ENCODE data around the gene COLEC12. TPM values are rescaled to one million over a fixed set of nuclear protein-coding genes. Genes with fewer than 3 reads are reported as not detected.
"Not testable (repeated sequence)": the region's sequence is repeated elsewhere in the genome, so short reads cannot be mapped to it uniquely, and the experiment has no call there.

The COLEC12 gene
- total RNA-seq, 1 donor from 2014 or later = 7.3 TPM

GRCh38 chr18:313931-314330, 186.6 kb downstream of the COLEC12 start:
- intact Hi-C loops (cut with micrococcal nuclease) = no loop called here
- Histone ChIP-seq H3K27ac (replicated peaks) (no peak overlapping the region), H3K9me3 (replicated peaks) (no peaks in the 10 kb centered on the region), H3K4me3 (no peak overlapping the region), H3K27me3 (ENCODE audit: low read depth) (no peaks in the 10 kb centered on the region), H3K36me3 (no peaks in the 10 kb centered on the region), H3K4me1 (no peaks in the 10 kb centered on the region)
- TF ChIP-seq CTCF (IDR thresholded peaks at IDR 0.05; ENCODE audit: borderline replicate concordance) = no peak
- no peak for DNase-seq

GRCh38 chr18:312415-312814, 188.1 kb downstream of the COLEC12 start:
- intact Hi-C loops (cut with micrococcal nuclease) = no loop called here
- TF ChIP-seq CTCF (IDR thresholded peaks at IDR 0.05; ENCODE audit: borderline replicate concordance) = no peak
- H3K27ac ChIP-seq (replicated peaks) = no peak overlapping the region
- no peak for DNase-seq
- no peak overlapping the region for H3K4me3 ChIP-seq
- peaks cover 10% of the 10 kb centered on the region for H3K27me3 ChIP-seq (ENCODE audit: low read depth)
- no peaks in the 10 kb centered on the region for H3K9me3 ChIP-seq (replicated peaks)
- H3K36me3 ChIP-seq = no peaks in the 10 kb centered on the region
- no peaks in the 10 kb centered on the region for H3K4me1 ChIP-seq

- H3K27me3 ChIP-seq (ENCODE audit: low read depth) = peaks cover 22% of the 10 kb centered on the region
- H3K9me3 ChIP-seq (replicated peaks) = no peaks in the 10 kb centered on the region
- TF ChIP-seq CTCF (IDR thresholded peaks at IDR 0.05; ENCODE audit: borderline replicate concordance) = no peak
- intact Hi-C loops (cut with micrococcal nuclease) = no loop called here
- H3K4me3 ChIP-seq = no peak overlapping the region
- no peaks in the 10 kb centered on the region for H3K4me1 ChIP-seq
- H3K27ac ChIP-seq (replicated peaks) = no peak overlapping the region
- DNase-seq = no peak
- no peaks in the 10 kb centered on the region for H3K36me3 ChIP-seq
Measured at GRCh38 chr18:310042-310441, 190.5 kb downstream of the COLEC12 start.

- DNase-seq; H3K36me3 ChIP-seq; H3K9me3 ChIP-seq (replicated peaks); H3K4me3 ChIP-seq; H3K4me1 ChIP-seq; intact Hi-C loops (cut with micrococcal nuclease); H3K27ac ChIP-seq (replicated peaks): not testable (repeated sequence)
- peaks cover 23% of the 10 kb centered on the region for H3K27me3 ChIP-seq (ENCODE audit: low read depth)
Measured at GRCh38 chr18:308086-308485, 192.4 kb downstream of the COLEC12 start.

GRCh38 chr18:306608-307255, 193.8 kb downstream of the COLEC12 start:
- DNase-seq = no peak
- H3K36me3 ChIP-seq = no peaks in the 10 kb centered on the region
- H3K4me3 ChIP-seq = no peak overlapping the region
- H3K27ac ChIP-seq (replicated peaks) = no peak overlapping the region
- H3K9me3 ChIP-seq (replicated peaks) = no peaks in the 10 kb centered on the region
- no peak for TF ChIP-seq CTCF (IDR thresholded peaks at IDR 0.05; ENCODE audit: borderline replicate concordance)
- peaks cover 23% of the 10 kb centered on the region for H3K27me3 ChIP-seq (ENCODE audit: low read depth)
- intact Hi-C loops (cut with micrococcal nuclease) = no loop called here
- H3K4me1 ChIP-seq = no peaks in the 10 kb centered on the region

GRCh38 chr18:305003-305501, 195.4 kb downstream of the COLEC12 start:
- Histone ChIP-seq H3K27me3 (ENCODE audit: low read depth) (peaks cover 23% of the 10 kb centered on the region), H3K4me1 (no peaks in the 10 kb centered on the region), H3K36me3 (no peaks in the 10 kb centered on the region), H3K9me3 (replicated peaks) (no peaks in the 10 kb centered on the region), H3K27ac (replicated peaks) (no peak overlapping the region), H3K4me3 (no peak overlapping the region)
- intact Hi-C loops (cut with micrococcal nuclease) = no loop called here
- no peak for DNase-seq
- no peak for TF ChIP-seq CTCF (IDR thresholded peaks at IDR 0.05; ENCODE audit: borderline replicate concordance)
